ENCODE results near the gene ALPI.
A peak's percentile ranks its signal among the peaks of the same experiment; 100 is the strongest.

Gene ALPI

GRCh38 chr2:232479341-232480200 lies 23.6 kb downstream of the ALPI start:
- no peak overlapping the region for H3K4me3 ChIP-seq (ENCODE audit: low read depth, low read length)
- peak; percentile 24; the same call in 1 of the 2 replicates for TF ChIP-seq CTCF (IDR thresholded peaks at IDR 0.05; ENCODE audit: low read depth, low read length)
- H3K36me3 ChIP-seq = no peaks in the 10 kb centered on the region
- no peaks in the 10 kb centered on the region for H3K4me1 ChIP-seq
- peak; percentile 28 for DNase-seq
- H3K27me3 ChIP-seq = peaks cover 17% of the 10 kb centered on the region
- H3K9me3 ChIP-seq = no peaks in the 10 kb centered on the region

GRCh38 chr2:232480201-232481190 lies 24.5 kb downstream of the ALPI start:
- no peaks in the 10 kb centered on the region for H3K36me3 ChIP-seq
- H3K9me3 ChIP-seq = no peaks in the 10 kb centered on the region
- peak; percentile 4 for DNase-seq
- TF ChIP-seq CTCF (IDR thresholded peaks at IDR 0.05; ENCODE audit: low read depth, low read length) = no peak
- no peak overlapping the region for H3K4me3 ChIP-seq (ENCODE audit: low read depth, low read length)
- no peaks in the 10 kb centered on the region for H3K4me1 ChIP-seq
- peaks cover 17% of the 10 kb centered on the region for H3K27me3 ChIP-seq

GRCh38 chr2:232481322-232482140 lies 25.6 kb downstream of the ALPI start:
- H3K27me3 ChIP-seq = peaks cover 27% of the 10 kb centered on the region

GRCh38 chr2:232482301-232483238 lies 26.6 kb downstream of the ALPI start:
- H3K36me3 ChIP-seq = no peaks in the 10 kb centered on the region
- peaks cover 37% of the 10 kb centered on the region for H3K27me3 ChIP-seq
- no peak for DNase-seq
- no peaks in the 10 kb centered on the region for H3K4me1 ChIP-seq
- H3K4me3 ChIP-seq (ENCODE audit: low read depth, low read length) = no peak overlapping the region
- no peak for TF ChIP-seq CTCF (IDR thresholded peaks at IDR 0.05; ENCODE audit: low read depth, low read length)
- no peaks in the 10 kb centered on the region for H3K9me3 ChIP-seq

More at GRCh38 chr2:232481322-232482140, 25.6 kb downstream of the ALPI start:
- no peaks in the 10 kb centered on the region for H3K36me3 ChIP-seq
- no peaks in the 10 kb centered on the region for H3K9me3 ChIP-seq
- no peaks in the 10 kb centered on the region for H3K4me1 ChIP-seq
- no peak overlapping the region for H3K4me3 ChIP-seq (ENCODE audit: low read depth, low read length)
- TF ChIP-seq CTCF (IDR thresholded peaks at IDR 0.05; ENCODE audit: low read depth, low read length) = no peak
- no peak for DNase-seq

Measured in BE2C (cell line).